ENCODE data around the gene MIOX.

Gene MIOX

DNA sequence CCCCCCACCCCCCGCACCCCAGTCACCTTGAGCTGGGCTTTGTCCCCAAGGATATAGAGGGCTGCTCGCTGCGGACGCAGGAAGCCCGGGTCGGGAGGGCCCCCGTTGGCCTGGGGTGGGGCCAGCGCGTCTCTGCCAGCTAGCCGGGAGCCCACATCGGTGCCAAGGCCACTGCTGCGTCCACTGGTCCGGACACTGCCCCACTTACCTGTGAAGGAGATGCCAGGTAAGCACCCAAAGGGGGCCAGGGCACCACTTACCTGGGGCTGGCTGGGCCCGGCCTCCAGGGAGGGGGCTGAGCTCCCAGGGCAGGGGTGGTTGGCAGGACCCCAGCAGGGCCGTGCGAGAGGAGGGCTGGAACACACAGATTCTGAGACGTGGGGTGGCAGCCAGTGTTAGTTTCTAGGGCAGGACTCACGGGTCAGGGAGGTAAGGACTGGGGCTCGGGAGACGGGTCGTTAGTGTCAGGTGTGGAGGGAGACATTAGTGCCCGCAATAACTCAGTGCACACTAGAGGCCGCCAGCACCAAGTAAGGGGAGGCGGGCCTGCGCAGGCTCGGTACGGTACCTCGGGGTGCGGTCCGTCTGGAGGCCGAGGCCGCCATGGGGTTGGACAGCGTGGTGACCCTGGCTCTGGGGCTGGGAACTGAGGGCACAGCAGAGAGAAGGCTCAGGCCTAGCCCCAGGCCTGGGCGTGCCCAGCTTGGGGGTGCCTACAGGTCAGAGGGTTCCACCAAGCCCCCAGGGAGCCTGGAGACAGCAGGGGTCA, 30.0 kb upstream of the MIOX start:
- DNase-seq (ENCODE audit: low read depth): no peak
- no peak overlapping the region for H3K4me3 ChIP-seq (replicated peaks; ENCODE audit: low read depth, low read length)
- TF ChIP-seq, protein P1, sequence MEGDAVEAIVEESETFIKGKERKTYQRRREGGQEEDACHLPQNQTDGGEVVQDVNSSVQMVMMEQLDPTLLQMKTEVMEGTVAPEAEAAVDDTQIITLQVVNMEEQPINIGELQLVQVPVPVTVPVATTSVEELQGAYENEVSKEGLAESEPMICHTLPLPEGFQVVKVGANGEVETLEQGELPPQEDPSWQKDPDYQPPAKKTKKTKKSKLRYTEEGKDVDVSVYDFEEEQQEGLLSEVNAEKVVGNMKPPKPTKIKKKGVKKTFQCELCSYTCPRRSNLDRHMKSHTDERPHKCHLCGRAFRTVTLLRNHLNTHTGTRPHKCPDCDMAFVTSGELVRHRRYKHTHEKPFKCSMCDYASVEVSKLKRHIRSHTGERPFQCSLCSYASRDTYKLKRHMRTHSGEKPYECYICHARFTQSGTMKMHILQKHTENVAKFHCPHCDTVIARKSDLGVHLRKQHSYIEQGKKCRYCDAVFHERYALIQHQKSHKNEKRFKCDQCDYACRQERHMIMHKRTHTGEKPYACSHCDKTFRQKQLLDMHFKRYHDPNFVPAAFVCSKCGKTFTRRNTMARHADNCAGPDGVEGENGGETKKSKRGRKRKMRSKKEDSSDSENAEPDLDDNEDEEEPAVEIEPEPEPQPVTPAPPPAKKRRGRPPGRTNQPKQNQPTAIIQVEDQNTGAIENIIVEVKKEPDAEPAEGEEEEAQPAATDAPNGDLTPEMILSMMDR (IDR thresholded peaks at IDR 0.05; ENCODE audit: low read length, missing control alignments): peak; percentile 13

DNA sequence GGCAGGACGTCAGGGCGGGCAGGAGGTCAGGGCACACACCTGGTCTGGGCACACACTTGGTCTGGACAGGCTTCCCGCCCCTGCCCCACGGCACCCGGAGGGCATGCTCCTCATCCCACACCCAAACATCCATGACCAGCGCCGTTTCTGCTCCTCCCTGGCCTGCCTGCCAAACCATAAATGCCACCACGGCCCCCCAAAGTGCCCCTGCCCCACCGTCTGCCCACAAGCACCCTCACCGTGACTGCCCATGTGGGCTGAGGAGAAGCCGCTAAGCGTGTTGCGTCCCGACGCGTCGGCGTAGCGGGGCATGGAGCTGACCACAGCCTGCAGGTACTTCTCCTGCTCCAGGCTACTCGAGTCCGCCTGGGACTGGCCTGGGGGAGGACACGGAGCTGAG, 27.6 kb upstream of the MIOX start:
- TF ChIP-seq, protein P1 (IDR thresholded peaks at IDR 0.05; ENCODE audit: low read length, missing control alignments): no peak
- no peak for DNase-seq (ENCODE audit: low read depth)
- no peak overlapping the region for H3K4me3 ChIP-seq (replicated peaks; ENCODE audit: low read depth, low read length)

DNA sequence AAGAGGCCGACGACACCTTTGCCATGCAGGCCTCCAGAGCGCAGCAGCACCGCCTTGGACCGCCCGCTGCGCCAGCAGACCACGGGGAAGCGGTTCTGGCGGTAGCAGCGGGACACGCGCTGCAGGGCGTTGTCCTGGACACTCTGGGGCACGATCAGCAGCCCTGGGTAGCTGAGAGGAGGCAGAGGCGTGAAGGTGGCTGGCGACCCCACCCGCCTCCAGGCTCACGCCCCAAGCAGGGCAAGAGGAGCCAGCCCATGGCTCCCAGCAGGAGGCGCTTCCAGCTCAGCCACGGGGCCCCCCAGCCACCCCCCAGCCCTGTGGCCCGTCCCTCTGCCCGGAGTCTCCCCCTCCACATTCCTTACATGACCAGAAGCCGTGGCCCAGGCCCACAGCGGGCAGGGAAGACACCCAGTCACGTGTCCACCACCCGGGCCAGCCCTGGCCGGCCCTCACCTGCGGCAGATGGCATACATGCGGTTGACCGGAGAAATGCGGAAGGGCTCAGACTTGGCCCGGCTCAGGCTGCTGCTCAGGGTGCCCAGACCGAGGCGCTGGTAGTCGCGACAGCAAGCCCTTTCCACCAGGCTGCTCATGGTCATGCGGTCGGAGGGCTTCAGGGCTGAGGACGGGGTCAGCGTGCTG, 27.0 kb upstream of the MIOX start:
- H3K4me3 ChIP-seq (replicated peaks; ENCODE audit: low read depth, low read length): no peak overlapping the region
- DNase-seq (ENCODE audit: low read depth): no peak
- TF ChIP-seq, protein P1 (IDR thresholded peaks at IDR 0.05; ENCODE audit: low read length, missing control alignments): no peak

DNA sequence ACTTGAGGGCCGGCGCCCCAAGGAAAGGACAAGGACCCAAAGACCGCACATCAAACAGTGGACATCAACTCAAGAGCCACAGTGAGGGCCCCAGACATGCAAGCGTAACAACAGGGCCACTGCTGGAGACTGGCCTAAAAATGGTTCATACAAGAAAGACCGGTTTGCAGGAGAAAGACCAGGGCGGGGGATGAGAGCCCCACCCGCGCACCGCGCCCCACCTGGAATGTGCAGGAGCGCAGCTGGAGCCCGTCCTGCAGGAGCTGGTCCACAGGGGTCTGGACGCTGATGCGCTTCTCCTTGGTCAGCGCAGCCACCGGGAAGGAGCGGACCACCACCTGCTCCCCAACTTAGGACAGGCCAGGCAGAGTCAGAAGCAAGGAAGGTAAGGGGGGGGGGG, 25.7 kb upstream of the MIOX start:
- no peak overlapping the region for H3K4me3 ChIP-seq (replicated peaks; ENCODE audit: low read depth, low read length)
- DNase-seq (ENCODE audit: low read depth): no peak
- TF ChIP-seq, protein P1 (IDR thresholded peaks at IDR 0.05; ENCODE audit: low read length, missing control alignments): no peak

DNA sequence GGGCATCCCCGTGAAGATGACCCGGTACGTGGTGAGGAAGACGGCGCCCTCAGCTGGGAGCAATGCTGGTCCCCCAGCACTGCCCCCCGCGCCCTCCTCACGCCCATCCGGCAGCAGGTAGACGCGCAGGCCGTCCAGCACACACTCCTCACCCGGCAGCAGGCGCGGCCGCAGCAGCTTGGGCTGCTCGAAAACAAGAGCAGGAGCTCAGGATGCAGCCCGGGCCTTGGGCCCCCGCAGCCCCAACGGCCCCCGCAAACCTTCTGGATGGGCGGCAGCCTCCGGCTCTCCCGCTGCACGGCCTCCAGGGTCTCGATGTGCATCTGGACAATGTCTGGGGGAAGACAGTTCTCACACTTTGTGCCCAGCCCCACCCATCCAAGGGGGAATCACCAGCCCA, 25.1 kb upstream of the MIOX start:
- H3K4me3 ChIP-seq (replicated peaks; ENCODE audit: low read depth, low read length): no peak overlapping the region
- DNase-seq (ENCODE audit: low read depth): no peak
- TF ChIP-seq, protein P1 (IDR thresholded peaks at IDR 0.05; ENCODE audit: low read length, missing control alignments): no peak

DNA sequence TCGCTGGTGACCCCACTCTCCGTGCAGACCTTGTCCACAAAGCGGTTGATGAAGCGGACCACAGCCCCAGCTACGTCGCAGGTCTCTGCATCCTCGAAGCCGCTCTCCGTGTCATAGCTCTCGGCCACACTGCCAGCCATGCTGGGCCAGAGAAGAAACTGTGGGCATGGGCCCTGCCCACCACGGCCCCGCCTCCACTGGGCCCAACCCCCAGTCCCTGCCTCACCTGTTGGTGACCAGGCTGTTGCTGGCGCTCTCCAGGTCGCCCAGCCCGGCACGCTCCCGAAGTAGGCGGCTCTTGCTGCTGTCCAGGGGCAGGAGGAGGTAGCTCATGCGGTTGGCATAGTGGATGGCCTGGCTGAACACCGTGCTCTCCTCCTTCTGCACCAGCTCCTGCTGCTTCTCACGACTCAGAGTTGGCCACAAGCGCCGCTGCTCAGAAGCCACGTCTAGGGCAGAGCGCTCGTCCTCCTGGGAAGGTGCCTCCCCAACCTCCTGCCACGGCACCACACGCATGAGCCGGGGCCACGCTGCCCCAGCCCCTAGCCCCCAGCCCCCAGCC, 24.6 kb upstream of the MIOX start:
- no peak overlapping the region for H3K4me3 ChIP-seq (replicated peaks; ENCODE audit: low read depth, low read length)
- no peak for DNase-seq (ENCODE audit: low read depth)
- TF ChIP-seq, protein P1 (IDR thresholded peaks at IDR 0.05; ENCODE audit: low read length, missing control alignments): no peak
